Left ventricle myocardium inferior (tissue), 1 donor: ENCODE results near the gene CLRN3. TPM values are rescaled to one million over a fixed set of nuclear protein-coding genes. Genes with fewer than 3 reads are reported as not detected.

Experiments used
- DNase-seq: peaks from one replicate; pipeline ENCODE4 v3.0.0-alpha.2; 2020
- H3K27ac ChIP-seq: fragments of 200-600 bp; replicated peaks from 2 replicates; pipeline ENCODE4 v1.8.0; 2021
- H3K27me3 ChIP-seq: fragments of 200-600 bp; 2 replicates; pipeline ENCODE4 v1.8.0; 2021; ENCODE audit warnings: low read depth
- H3K36me3 ChIP-seq: fragments of 200-600 bp; 2 replicates; pipeline ENCODE4 v1.8.0; 2021
- H3K4me1 ChIP-seq: fragments of 200-600 bp; 2 replicates; pipeline ENCODE4 v1.8.0; 2021
- H3K4me3 ChIP-seq: fragments of 200-600 bp; 2 replicates; pipeline ENCODE4 v1.8.0; 2021; ENCODE audit warnings: mild to moderate bottlenecking, moderate library complexity
- H3K9me3 ChIP-seq: fragments of 200-600 bp; replicated peaks from 2 replicates; pipeline ENCODE4 v1.8.0; 2021
- intact Hi-C: fragments of 100-400 bp; cut with micrococcal nuclease; formaldehyde crosslinking; loops from one replicate; pipeline ENCODE4 v1.11.0; 2022
- total RNA-seq: library from RNA; stranded (reverse); fragmentation: NEBNext Ultra II Directional; extraction: Animal tissue kit (Norgen Biotek cat#: 25700); gene quantifications from one replicate; pipeline ENCODE4 v1.2.1, GENCODE V29; 2021
- TF ChIP-seq, protein P1 (sequence below): fragments of 200-600 bp; IDR thresholded peaks from 2 replicates; pipeline ENCODE4 v1.8.0; 2021; ENCODE audit warnings: antibody characterized with exemption, mild to moderate bottlenecking, borderline replicate concordance
- donor health status: DM: no; HTN: yes; CAD: no; lungs with severe emphysema.

Gene CLRN3
- total RNA-seq, 1 donor from 2014 or later = not detected

DNA sequence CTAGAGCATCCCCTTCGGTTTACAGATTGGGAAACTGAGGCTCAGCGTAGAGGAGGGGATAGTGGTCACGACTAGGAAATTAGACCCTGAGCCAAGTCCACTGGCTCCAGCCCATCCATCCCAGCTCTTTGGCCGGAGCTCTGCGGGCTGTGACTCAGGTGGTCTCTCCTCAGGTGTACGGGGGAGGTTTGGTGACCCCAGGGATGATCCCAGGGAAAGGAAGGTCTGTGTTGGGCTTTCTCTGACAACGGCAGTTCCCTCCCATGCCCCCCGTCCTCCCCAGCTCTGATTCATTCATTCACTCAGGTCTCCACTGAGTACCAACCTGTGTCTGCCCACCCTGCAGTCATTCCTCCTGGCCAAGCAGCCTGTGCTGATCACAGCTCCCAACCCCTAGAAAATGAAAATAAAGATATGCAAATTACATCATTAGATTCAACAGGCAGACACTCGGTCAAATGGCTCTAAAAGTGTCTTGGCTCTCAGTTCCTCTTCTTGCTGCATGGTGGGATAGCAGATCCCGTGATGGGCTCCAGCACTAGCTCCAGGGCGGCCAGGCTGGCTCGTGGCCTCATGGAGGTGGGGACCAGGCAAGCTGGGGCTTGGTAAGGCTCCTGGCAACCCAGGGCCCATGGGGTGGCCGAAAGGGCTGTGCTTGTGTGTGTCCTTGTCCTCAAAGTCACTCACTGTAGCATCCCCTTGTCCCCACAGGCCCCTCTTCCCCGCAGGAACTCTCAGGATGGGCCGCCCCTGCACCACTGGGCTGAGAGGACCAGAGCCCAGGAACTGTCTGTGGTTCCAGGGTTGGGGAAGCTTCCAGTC lies 37.8 kb downstream of the CLRN3 start:
- DNase-seq = no peak
- H3K4me1 ChIP-seq = peaks cover 6% of the 10 kb centered on the region
- no peaks in the 10 kb centered on the region for H3K9me3 ChIP-seq
- no peak overlapping the region for H3K27ac ChIP-seq
- TF ChIP-seq, protein P1, sequence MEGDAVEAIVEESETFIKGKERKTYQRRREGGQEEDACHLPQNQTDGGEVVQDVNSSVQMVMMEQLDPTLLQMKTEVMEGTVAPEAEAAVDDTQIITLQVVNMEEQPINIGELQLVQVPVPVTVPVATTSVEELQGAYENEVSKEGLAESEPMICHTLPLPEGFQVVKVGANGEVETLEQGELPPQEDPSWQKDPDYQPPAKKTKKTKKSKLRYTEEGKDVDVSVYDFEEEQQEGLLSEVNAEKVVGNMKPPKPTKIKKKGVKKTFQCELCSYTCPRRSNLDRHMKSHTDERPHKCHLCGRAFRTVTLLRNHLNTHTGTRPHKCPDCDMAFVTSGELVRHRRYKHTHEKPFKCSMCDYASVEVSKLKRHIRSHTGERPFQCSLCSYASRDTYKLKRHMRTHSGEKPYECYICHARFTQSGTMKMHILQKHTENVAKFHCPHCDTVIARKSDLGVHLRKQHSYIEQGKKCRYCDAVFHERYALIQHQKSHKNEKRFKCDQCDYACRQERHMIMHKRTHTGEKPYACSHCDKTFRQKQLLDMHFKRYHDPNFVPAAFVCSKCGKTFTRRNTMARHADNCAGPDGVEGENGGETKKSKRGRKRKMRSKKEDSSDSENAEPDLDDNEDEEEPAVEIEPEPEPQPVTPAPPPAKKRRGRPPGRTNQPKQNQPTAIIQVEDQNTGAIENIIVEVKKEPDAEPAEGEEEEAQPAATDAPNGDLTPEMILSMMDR = no peak
- H3K27me3 ChIP-seq = peaks cover 23% of the 10 kb centered on the region
- no peaks in the 10 kb centered on the region for H3K36me3 ChIP-seq
- H3K4me3 ChIP-seq = no peak overlapping the region
- intact Hi-C loops = no loop called here

DNA sequence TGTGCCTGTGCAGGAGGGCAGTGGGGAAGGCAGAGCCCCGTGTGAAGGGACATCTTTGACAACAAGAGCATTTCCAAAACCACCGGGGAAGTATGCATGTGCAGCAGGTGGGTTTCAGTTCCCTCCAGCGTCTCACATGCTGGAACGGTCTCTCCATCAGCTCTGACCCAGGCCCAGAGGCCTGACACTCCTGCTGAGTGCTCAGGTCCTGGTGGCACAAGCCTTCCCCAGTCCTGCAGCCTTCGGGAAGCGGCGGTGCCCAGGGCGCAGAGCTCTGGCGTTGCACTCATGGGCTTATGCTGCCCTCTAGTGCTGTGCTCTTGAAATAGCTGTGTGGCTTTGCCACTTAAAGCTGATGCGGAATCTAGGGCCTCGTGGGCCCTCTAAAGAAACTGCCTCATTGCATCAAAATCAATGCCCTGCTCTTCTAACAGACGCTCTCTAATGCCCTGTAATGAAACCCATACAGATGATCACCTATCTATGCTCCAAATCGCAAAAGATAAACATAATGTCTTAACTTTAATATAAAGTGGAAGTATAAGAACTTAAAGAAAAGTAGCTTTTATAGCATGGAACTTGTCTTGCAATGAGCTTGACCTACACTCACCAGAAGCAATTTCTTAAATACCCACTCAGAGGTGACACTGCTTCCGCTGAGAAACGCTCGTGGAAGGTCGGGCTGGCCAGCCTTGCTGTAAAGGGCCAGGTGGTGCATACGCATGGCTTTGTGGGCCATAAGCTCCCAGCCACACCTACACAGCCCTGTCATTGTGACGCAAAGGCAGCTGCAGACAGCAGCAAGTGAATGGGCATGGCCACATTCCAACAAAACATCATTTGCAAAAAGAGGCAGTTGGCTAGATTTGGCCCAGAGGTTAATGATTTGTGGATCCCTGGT lies 38.6 kb downstream of the CLRN3 start:
- Histone ChIP-seq H3K36me3 (no peaks in the 10 kb centered on the region), H3K4me1 (peaks cover 6% of the 10 kb centered on the region), H3K4me3 (no peak overlapping the region), H3K27ac (no peak overlapping the region), H3K9me3 (no peaks in the 10 kb centered on the region), H3K27me3 (peaks cover 23% of the 10 kb centered on the region)
- peak; percentile 50 for DNase-seq
- TF ChIP-seq, protein P1 = peak; percentile 86
- intact Hi-C loops = no loop called here

DNA sequence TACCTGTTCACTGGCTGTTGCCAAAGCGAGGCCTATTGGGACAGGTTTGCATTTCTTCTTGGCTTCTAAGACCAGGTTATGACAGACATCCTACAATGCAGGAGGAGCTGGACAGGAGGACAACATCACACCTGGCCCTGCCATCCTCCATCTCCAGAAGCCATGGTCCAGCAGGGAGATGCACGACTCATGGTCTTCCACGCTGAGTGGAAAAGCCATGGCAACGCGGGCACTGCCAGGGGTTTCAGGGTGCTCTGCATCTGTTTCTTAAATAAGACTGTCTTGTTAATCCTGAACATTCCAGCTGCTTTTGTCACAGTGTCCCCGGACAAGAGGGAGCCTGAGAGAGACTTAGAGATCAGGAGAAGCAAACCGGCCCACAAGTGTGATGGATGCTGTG lies 40.3 kb downstream of the CLRN3 start:
- H3K4me3 ChIP-seq = no peak overlapping the region
- H3K27ac ChIP-seq = no peak overlapping the region
- peaks cover 23% of the 10 kb centered on the region for H3K27me3 ChIP-seq
- H3K9me3 ChIP-seq = no peaks in the 10 kb centered on the region
- no peak for DNase-seq
- no peaks in the 10 kb centered on the region for H3K36me3 ChIP-seq
- intact Hi-C loops = no loop called here
- TF ChIP-seq, protein P1 = no peak
- H3K4me1 ChIP-seq = peaks cover 6% of the 10 kb centered on the region

DNA sequence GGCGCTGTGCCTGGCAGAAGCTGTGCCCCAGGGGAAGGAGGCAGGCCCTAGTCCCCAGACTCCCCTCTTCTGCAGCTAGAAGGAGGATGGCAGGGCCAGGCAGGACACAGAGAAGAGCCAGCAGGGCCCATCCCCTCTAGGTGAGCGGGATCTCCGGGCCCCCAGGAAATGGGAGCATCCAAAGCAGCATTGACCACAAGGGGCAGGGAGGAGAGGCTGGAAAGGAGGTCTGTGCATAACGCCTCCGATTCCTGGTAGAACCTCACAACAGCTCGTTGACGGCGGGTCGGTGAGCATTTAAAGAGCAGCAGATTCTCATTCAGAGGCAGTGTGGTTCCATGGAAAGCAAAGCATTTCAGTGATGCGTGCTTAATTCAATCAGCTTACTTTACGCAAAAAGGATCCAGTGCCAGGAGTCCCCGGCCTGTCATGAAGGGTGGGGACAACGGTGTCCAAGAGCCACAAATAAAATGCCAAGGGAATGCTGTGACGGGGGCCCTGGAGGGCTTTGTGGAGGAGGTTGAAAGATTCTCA lies 41.0 kb downstream of the CLRN3 start:
- Histone ChIP-seq H3K27ac (no peak overlapping the region), H3K4me3 (no peak overlapping the region), H3K27me3 (peaks cover 26% of the 10 kb centered on the region), H3K36me3 (no peaks in the 10 kb centered on the region), H3K9me3 (no peaks in the 10 kb centered on the region), H3K4me1 (peaks cover 6% of the 10 kb centered on the region)
- TF ChIP-seq, protein P1 = no peak
- intact Hi-C loops = no loop called here
- no peak for DNase-seq

DNA sequence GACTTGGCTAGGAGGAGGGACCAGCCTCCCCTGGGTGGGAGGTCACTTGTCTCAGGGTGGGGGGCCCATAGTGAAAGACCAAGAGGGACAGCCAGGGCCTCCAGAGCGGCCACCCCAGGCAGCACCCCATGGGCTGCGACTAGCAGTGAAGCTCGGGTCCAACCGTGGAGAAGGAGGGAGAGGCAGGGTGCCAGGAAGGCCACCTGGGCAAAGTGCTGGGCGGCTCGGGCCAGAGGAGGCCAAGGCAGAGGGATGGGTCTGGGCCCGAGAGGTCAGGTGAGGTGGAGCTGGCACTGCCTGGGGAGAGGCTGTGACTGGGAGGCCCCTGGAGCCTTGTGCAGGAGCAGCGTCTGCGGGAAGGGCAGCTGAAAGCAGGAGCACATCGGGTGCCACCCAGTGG lies 41.8 kb downstream of the CLRN3 start:
- H3K36me3 ChIP-seq = no peaks in the 10 kb centered on the region
- no peak overlapping the region for H3K27ac ChIP-seq
- no peak overlapping the region for H3K4me3 ChIP-seq
- DNase-seq = no peak
- no peaks in the 10 kb centered on the region for H3K9me3 ChIP-seq
- peaks cover 6% of the 10 kb centered on the region for H3K4me1 ChIP-seq
- peaks cover 34% of the 10 kb centered on the region for H3K27me3 ChIP-seq
- intact Hi-C loops = no loop called here
- TF ChIP-seq, protein P1 = no peak
